CD8-positive, alpha-beta memory T cell (primary cell): Measurements from ENCODE around the gene TUBB1. TPM values are rescaled to one million over a fixed set of nuclear protein-coding genes. Genes with fewer than 3 reads are reported as not detected.
A peak's percentile ranks its signal among the peaks of the same experiment; 100 is the strongest.
"Not testable (repeated sequence)": the region's sequence is repeated elsewhere in the genome, so short reads cannot be mapped to it uniquely, and the experiment has no call there.

Experiments used
- CTCF ChIA-PET: fragments of 350-600 bp; sonication (Branson Sonifier 250); formaldehyde crosslinking; loops from one replicate; lab custom pipeline; 2021; ENCODE audit warnings: antibody characterized with exemption; lab: Charles Lee
- POLR2A ChIA-PET: fragments of 350-600 bp; sonication (Branson Sonifier 250); formaldehyde crosslinking; loops from one replicate; lab custom pipeline; 2021; ENCODE audit warnings: antibody characterized with exemption; lab: Charles Lee
- DNase-seq, 5 donors: peaks; one replicate each; pipeline versions ENCODE4 v3.0.0 to v3.0.0-alpha.2; 2020 to 2022; ENCODE audit warnings: mixed read lengths in 1 of 5
- H3K27ac ChIP-seq: one replicate; pipeline ENCODE4 v1.7.0; 2013; ENCODE audit warnings: low read depth, mild to moderate bottlenecking, low read length, moderate library complexity
- H3K27me3 ChIP-seq: 2 replicates; pipeline ENCODE4 v1.7.0; 2013; ENCODE audit warnings: low read length, mild to moderate bottlenecking; ENCODE audit not compliant: insufficient read depth, poor library complexity, severe bottlenecking
- H3K36me3 ChIP-seq: 2 replicates; pipeline ENCODE4 v1.7.0; 2013; ENCODE audit warnings: mild to moderate bottlenecking, low read length, moderate library complexity; ENCODE audit not compliant: insufficient read depth
- H3K4me1 ChIP-seq: 2 replicates; pipeline ENCODE4 v1.7.0; 2013; ENCODE audit warnings: mild to moderate bottlenecking, low read length, moderate library complexity; ENCODE audit not compliant: insufficient read depth
- H3K4me3 ChIP-seq: 2 replicates; pipeline ENCODE4 v1.7.0; 2013; ENCODE audit warnings: mild to moderate bottlenecking, low read length
- H3K9me3 ChIP-seq: 2 replicates; pipeline ENCODE4 v1.7.0; 2013; ENCODE audit warnings: mild to moderate bottlenecking, low read length
- H3K27ac Mint-ChIP-seq, 8 donors: one replicate each; pipeline ENCODE4 v1.8.0; 2020 to 2021; ENCODE audit warnings: mixed read lengths in 8 of 8, mild to moderate bottlenecking in 6 of 8, inconsistent platforms in 3 of 8, moderate library complexity in 3 of 8
- H3K27me3 Mint-ChIP-seq, 2 donors: one replicate each; pipeline ENCODE4 v1.8.0; 2020 to 2021; ENCODE audit warnings: mixed read lengths in 2 of 2, mild to moderate bottlenecking in 1 of 2, moderate library complexity in 1 of 2
- H3K36me3 Mint-ChIP-seq, 3 donors: one replicate each; pipeline ENCODE4 v1.8.0; 2020 to 2021; ENCODE audit warnings: mixed read lengths in 3 of 3, inconsistent platforms in 1 of 3, mild to moderate bottlenecking in 1 of 3
- H3K4me1 Mint-ChIP-seq, 3 donors: one replicate each; pipeline ENCODE4 v1.8.0; 2020 to 2021; ENCODE audit warnings: mixed read lengths in 3 of 3, inconsistent platforms in 1 of 3, mild to moderate bottlenecking in 1 of 3
- H3K4me3 Mint-ChIP-seq, 7 donors: one replicate each; pipeline ENCODE4 v1.8.0; 2020 to 2021; ENCODE audit warnings: mixed read lengths in 7 of 7, mild to moderate bottlenecking in 6 of 7, moderate library complexity in 4 of 7, inconsistent platforms in 2 of 7
- H3K9me3 Mint-ChIP-seq, 5 donors: one replicate each; pipeline ENCODE4 v1.8.0; 2020 to 2022; ENCODE audit warnings: mixed read lengths in 5 of 5, mild to moderate bottlenecking in 3 of 5, moderate library complexity in 2 of 5, inconsistent platforms in 1 of 5
- polyA plus RNA-seq: library from polyadenylated mRNA; unstranded; fragments of 300-500 nt; fragmentation: Illumina TruSeq; gene quantifications from one replicate; pipeline ENCODE4 v1.2.3, GENCODE V29; 2021
- total RNA-seq, 2 experiments: library from RNA; stranded (reverse); gene quantifications; one replicate each; pipeline ENCODE4 v1.2.3, GENCODE V29; 2021

Gene TUBB1
- total and polyA plus RNA-seq, 3 experiments from 2014 or later = 0.10 TPM; not detected in 2

DNA sequence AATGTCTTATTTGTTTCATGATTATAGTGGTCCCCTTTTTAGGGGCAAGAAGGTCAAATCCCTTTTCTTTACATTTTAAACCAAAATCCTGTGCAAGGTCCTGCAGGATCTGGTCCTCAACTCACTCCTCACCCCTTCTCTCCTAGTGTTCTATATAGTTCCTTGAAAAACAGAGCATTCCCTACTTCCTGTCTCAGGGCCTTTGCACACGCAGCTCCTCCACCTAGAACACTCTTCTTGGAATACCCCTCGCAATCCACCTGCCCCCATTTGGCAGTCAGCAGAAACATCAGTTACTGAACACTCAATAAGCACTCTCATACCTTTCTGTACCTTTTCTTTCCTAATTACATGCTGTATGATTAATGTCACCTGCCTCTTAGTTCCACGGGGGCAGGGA is 16.2 kb downstream of the TUBB1 start:
- no peak overlapping the region for H3K4me3 ChIP-seq
- H3K27me3 ChIP-seq = no peaks in the 10 kb centered on the region
- Mint-ChIP-seq H3K36me3 (peaks cover 14 to 75% (median 14%) of the 10 kb centered on the region in 3 donors), H3K4me1 (peaks cover 38 to 47% (median 47%) of the 10 kb centered on the region in 3 donors), H3K4me3 (peak overlapping the region in 1 of 7 donors; percentile 65), H3K27me3 (peaks cover 0 to 2% of the 10 kb centered on the region in 2 donors), H3K9me3 (no peaks in the 10 kb centered on the region), H3K27ac (peak overlapping the region in 4 of 8 donors; percentile 24 to 69 (median 44))
- POLR2A ChIA-PET = no interaction called here
- CTCF ChIA-PET = no interaction called here
- no peak overlapping the region for H3K27ac ChIP-seq
- peaks cover 33% of the 10 kb centered on the region for H3K36me3 ChIP-seq
- H3K4me1 ChIP-seq = peaks cover 25% of the 10 kb centered on the region
- no peaks in the 10 kb centered on the region for H3K9me3 ChIP-seq
- DNase-seq = no peak

DNA sequence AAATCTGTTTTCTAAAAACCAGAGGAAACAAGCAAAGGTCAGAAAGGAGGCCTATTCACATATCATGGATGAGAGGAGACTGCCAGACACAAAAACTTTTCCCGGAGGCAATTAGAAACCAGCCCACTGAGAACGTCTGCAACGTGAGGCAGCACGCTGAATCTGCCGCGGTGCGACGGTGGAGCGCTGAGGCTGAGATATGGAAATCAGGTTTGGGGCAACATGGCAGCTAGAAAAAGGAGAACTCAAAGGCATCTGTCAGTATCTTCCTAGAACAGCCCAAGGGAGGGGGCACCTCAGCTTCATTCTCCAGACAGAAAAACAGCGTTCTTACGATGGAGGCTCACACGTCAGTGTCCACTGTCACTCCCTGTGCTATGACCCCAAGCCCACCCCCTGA is 18.2 kb downstream of the TUBB1 start:
- no peaks in the 10 kb centered on the region for H3K9me3 Mint-ChIP-seq
- peak overlapping the region in 2 of 8 donors; percentile 26 to 69 for H3K27ac Mint-ChIP-seq
- H3K4me3 Mint-ChIP-seq = peak overlapping the region in 1 of 7 donors; percentile 75
- H3K4me1 ChIP-seq = peaks cover 29% of the 10 kb centered on the region
- no peak overlapping the region for H3K27ac ChIP-seq
- peaks cover 14 to 68% (median 14%) of the 10 kb centered on the region in 3 donors for H3K36me3 Mint-ChIP-seq
- ChIA-PET CTCF (no interaction called here), POLR2A (no interaction called here)
- peaks cover 33% of the 10 kb centered on the region for H3K36me3 ChIP-seq
- H3K27me3 ChIP-seq = no peaks in the 10 kb centered on the region
- H3K9me3 ChIP-seq = no peaks in the 10 kb centered on the region
- no peak overlapping the region for H3K4me3 ChIP-seq
- H3K4me1 Mint-ChIP-seq = peaks cover 39 to 52% (median 49%) of the 10 kb centered on the region in 3 donors
- no peaks in the 10 kb centered on the region for H3K27me3 Mint-ChIP-seq
- no peak for DNase-seq

DNA sequence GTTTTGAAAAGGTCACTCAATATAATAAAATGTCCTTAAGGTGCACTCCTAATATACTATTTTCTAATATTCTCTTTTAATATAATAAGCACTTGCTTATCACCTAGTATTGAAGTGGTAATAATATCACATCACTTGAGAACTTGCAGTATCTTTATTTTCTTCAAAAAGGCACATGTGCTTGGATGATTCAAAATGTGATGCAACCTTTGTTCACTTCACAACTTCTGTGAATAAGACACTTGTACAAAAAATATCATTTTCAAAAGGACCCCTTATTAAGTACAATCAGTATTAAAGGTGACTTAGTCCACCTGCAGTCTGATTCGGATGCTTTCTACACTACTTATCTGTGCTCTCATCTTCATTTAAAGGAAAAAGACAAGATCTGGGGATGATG is 20.0 kb downstream of the TUBB1 start:
- Histone ChIP-seq H3K4me1 (peaks cover 42% of the 10 kb centered on the region), H3K27ac (no peak overlapping the region), H3K36me3 (peaks cover 33% of the 10 kb centered on the region), H3K4me3 (no peak overlapping the region), H3K27me3 (no peaks in the 10 kb centered on the region), H3K9me3 (no peaks in the 10 kb centered on the region)
- POLR2A ChIA-PET = no interaction called here
- peaks cover 45 to 54% (median 54%) of the 10 kb centered on the region in 3 donors for H3K4me1 Mint-ChIP-seq
- peaks cover 14 to 61% (median 14%) of the 10 kb centered on the region in 3 donors for H3K36me3 Mint-ChIP-seq
- DNase-seq = no peak
- CTCF ChIA-PET = no interaction called here
- H3K27ac Mint-ChIP-seq = peak overlapping the region in 2 of 8 donors; percentile 23 to 97
- H3K27me3 Mint-ChIP-seq = no peaks in the 10 kb centered on the region
- H3K9me3 Mint-ChIP-seq = no peaks in the 10 kb centered on the region
- peak overlapping the region in 4 of 7 donors; percentile 6 to 56 (median 31) for H3K4me3 Mint-ChIP-seq

DNA sequence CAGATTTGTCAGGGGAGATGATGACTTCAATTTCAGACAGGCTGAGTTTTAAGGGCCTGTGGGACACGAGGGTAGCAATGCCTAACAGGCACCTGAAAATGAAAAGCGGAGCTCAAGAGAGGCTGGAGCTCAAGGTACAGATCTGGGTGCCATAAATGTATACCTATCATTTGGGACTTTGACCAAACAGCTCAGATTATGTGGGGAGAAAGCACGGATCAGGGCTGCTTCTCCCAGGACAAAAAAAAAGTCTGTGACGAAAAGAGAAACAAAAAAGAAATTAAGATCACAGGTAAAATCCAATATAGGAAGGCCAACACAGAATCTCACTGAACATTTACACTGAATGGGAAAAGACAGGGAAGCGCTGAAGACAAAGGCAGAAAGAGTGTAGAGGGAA is 21.4 kb downstream of the TUBB1 start:
- Histone ChIP-seq H3K27me3 (no peaks in the 10 kb centered on the region), H3K4me1 (peaks cover 42% of the 10 kb centered on the region)
- POLR2A ChIA-PET = interaction anchor here (1.5 to 3.9 kb wide), 2 partner anchors 8 to 151 kb away, joined by 4 to 35 read pairs; partner anchors contain the start of gene ATP5F1E

DNA sequence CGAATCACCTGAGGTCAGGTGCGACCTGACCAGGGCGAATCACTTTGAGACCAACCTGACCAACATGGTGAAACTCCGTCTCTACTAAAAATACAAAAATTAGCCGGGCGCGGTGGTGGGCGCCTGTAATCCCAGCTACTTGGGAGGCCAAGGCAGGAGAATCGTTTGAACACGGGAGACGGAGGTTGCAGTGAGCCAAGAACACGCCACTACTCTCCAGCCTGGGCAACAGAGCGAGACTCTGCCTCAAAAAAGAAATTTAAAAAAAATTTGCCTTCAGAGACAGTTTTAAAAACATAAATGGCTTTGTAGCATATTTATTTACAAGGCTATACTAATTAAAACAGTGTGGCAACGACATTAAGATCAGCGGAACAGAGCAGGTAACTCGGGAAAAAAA is 22.3 kb downstream of the TUBB1 start:
- Mint-ChIP-seq H3K27ac (peak overlapping the region; percentile 44 to 97 (median 80)), H3K4me1 (peaks cover 48 to 61% (median 61%) of the 10 kb centered on the region in 3 donors), H3K36me3 (peaks cover 6 to 41% (median 9%) of the 10 kb centered on the region in 3 donors), H3K4me3 (peak overlapping the region; percentile 83 to 95 (median 92))
- not testable (repeated sequence) for H3K27me3 Mint-ChIP-seq, DNase-seq, H3K9me3 Mint-ChIP-seq, H3K27me3 ChIP-seq, H3K9me3 ChIP-seq
- POLR2A ChIA-PET = interaction anchor here (3.9 kb wide), 1 partner anchor 9 kb away, joined by 35 read pairs; the partner anchor contains the start of gene ATP5F1E
- CTCF ChIA-PET = interaction anchor here (4.1 kb wide), 1 partner anchor 9 kb away, joined by 24 read pairs; the partner anchor contains the start of gene ATP5F1E
- H3K36me3 ChIP-seq = peaks cover 17% of the 10 kb centered on the region
- peaks cover 42% of the 10 kb centered on the region for H3K4me1 ChIP-seq
- H3K4me3 ChIP-seq = peak overlapping the region; percentile 76
- H3K27ac ChIP-seq = peak overlapping the region; percentile 89

More for the DNA sequence above, 21.4 kb downstream of the TUBB1 start:
- CTCF ChIA-PET = interaction anchor here (4.1 kb wide), 1 partner anchor 8 kb away, joined by 24 read pairs; the partner anchor contains the start of gene ATP5F1E
- Histone ChIP-seq H3K36me3 (peaks cover 25% of the 10 kb centered on the region), H3K4me3 (no peak overlapping the region), H3K27ac (no peak overlapping the region), H3K9me3 (no peaks in the 10 kb centered on the region)
- peak overlapping the region; percentile 83 to 95 (median 92) for H3K4me3 Mint-ChIP-seq
- H3K36me3 Mint-ChIP-seq = peaks cover 10 to 49% (median 11%) of the 10 kb centered on the region in 3 donors
- no peak for DNase-seq
- H3K4me1 Mint-ChIP-seq = peaks cover 48 to 61% (median 61%) of the 10 kb centered on the region in 3 donors
- H3K27me3 Mint-ChIP-seq = no peaks in the 10 kb centered on the region
- H3K9me3 Mint-ChIP-seq = no peaks in the 10 kb centered on the region
- peak overlapping the region; percentile 2 to 97 (median 70) for H3K27ac Mint-ChIP-seq

DNA sequence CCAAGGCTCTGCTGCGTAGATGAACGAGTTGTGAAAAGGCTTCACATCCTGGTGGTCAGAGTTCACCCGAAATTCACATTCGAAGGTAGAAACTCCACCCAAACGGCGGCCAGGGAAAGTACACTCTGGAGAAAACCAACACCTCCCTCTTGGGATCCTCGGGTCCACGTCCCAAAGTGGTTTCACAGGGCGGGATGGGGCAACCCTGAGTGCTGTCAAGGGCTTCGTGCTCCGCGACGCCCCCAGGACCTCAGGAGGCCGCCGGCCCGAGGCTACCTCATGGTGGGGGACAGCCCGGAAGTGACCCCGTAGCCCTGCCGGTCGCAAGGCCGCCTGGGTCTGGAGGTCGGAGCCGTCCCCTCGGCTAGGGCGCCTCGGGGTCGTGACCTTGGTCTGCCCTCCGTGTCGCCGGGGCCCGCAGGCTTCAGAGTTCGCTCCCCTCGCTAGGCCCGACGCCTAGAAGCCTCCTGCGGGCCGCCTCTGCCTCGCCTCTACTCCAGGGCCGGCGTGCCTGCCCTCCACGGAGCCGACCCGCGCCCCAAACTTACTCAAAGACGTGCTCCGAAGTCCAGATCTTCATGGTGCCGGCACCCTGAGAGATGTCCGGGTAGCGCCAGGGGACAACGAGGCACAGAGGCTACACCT is 23.0 kb downstream of the TUBB1 start, which contains the start of gene PRELID3B:
Gene PRELID3B, minus strand, starts transcription at position 636 of the 645 bp plus-strand sequence. Its CDS starts 56 bp downstream, at position 580.
- Histone ChIP-seq H3K9me3 (no peaks in the 10 kb centered on the region), H3K27ac (peak within 1 kb of the TSS; percentile 89), H3K4me3 (peak within 1 kb of the TSS; percentile 76), H3K4me1 (peaks cover 42% of the 10 kb centered on the region), H3K27me3 (no peaks in the 10 kb centered on the region), H3K36me3 (peaks cover 11% of the 10 kb centered on the region)
- DNase-seq = peak in 3 of 5 donors; percentile 23 to 35 (median 26)
- peaks cover 43 to 61% (median 54%) of the 10 kb centered on the region in 3 donors for H3K4me1 Mint-ChIP-seq
- peak within 1 kb of the TSS; percentile 89 to 98 (median 97) for H3K27ac Mint-ChIP-seq
- POLR2A ChIA-PET = interaction anchor here (1.0 to 3.9 kb wide), 3 partner anchors 10 to 153 kb away, joined by 4 to 35 read pairs (median 8); partner anchors contain the start of gene ATP5F1E
- H3K4me3 Mint-ChIP-seq = peak within 1 kb of the TSS; percentile 83 to 95 (median 92)
- H3K9me3 Mint-ChIP-seq = no peaks in the 10 kb centered on the region
- CTCF ChIA-PET = interaction anchor here (1.3 to 4.1 kb wide), 2 partner anchors 10 to 158 kb away, joined by 4 to 24 read pairs; partner anchors contain the start of gene ATP5F1E
- peaks cover 0 to 33% (median 3%) of the 10 kb centered on the region in 3 donors for H3K36me3 Mint-ChIP-seq
- H3K27me3 Mint-ChIP-seq = no peaks in the 10 kb centered on the region

DNA sequence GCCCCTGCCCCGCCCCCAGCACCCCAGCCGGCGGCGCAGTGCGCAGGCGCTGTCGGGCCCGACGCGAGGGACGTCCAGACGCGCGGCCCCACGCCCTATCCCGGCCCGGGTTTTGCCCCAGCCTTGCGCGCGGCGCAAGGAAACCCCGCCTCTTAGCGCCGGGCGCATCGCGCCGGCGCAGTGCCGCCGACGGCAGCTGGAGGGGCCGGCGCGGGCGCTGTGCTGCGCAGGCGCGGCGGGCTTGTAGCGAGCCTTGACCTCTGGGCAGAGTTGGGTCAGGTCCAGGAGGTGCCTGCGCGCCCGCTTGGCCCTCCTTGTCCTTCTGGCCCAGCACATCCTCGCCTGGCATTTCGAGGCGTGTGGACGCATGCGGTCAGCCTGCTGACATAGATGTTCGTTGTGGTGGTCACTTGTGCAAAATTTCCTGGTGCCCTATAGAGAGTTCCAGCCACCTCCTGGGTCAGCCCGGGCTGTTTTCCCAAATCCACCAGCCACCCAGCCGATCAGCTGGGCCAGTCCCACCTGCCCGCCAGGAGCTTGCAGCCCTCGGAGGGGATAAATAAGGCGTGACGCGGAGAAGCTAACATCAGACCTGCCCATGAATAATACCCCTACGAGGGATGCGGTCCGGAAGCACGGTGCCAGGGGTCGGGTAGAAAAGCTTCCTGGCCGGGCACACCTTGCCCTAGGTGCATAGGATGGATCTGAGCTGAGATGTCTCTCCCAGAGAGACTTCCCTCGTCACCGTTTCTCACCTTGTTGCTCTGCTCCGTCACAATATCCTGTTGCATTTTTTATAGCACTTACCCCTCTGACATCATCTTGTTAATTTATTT is 23.8 kb downstream of the TUBB1 start:
- Histone ChIP-seq H3K9me3 (no peaks in the 10 kb centered on the region), H3K36me3 (peaks cover 4% of the 10 kb centered on the region), H3K27ac (peak overlapping the region; percentile 89), H3K4me3 (peak overlapping the region; percentile 76), H3K27me3 (no peaks in the 10 kb centered on the region), H3K4me1 (peaks cover 42% of the 10 kb centered on the region)
- ChIA-PET POLR2A (interaction anchor here (0.7 to 3.9 kb wide), 6 partner anchors 11 to 154 kb away, joined by 3 to 35 read pairs (median 4); partner anchors contain the start of gene ATP5F1E), CTCF (interaction anchor here (0.9 to 4.1 kb wide), 4 partner anchors 11 to 159 kb away, joined by 3 to 24 read pairs (median 4); partner anchors contain the start of gene ATP5F1E)
- Mint-ChIP-seq H3K9me3 (no peaks in the 10 kb centered on the region), H3K4me1 (peaks cover 42 to 61% (median 56%) of the 10 kb centered on the region in 3 donors), H3K4me3 (peak overlapping the region; percentile 83 to 95 (median 92)), H3K36me3 (peaks cover 0 to 25% (median 2%) of the 10 kb centered on the region in 3 donors), H3K27ac (peak overlapping the region; percentile 89 to 98 (median 97)), H3K27me3 (no peaks in the 10 kb centered on the region)
- DNase-seq = peak; percentile 93 to 95 (median 94)
